Stimulated activated naive CD4-positive, alpha-beta T cell treated with Interleukin-2 at 50 U/mL for 16 hours (primary cell): Measurements from ENCODE around the gene MYOF.
"Not testable (repeated sequence)": the region's sequence is repeated elsewhere in the genome, so short reads cannot be mapped to it uniquely, and the experiment has no call there.

Experiments used
- DNase-seq: peaks from one replicate; lab custom pipeline; 2025; lab: John Stamatoyannopoulos, UW

MYOF gene

DNA sequence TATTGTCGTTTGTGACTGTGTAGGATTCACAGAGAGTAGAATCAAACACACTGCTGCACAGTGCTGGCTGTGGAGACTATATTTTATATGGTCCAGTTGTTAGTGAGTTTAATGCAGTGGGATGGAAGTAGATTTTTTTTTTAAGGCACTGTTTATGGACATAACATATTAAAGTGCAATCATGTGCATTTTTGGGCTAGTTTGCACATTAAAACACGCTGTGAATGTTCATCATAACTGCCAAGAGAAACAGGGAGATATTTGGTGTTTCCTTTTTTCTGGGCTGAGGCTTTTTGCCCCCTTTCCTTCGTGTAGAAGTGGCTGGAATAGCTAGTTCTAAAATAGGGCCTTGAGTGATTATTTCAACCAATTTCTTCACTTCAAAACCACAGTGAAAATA, 139.2 kb downstream of the MYOF start:
- DNase-seq: no peak

- DNase-seq: no peak
Observed at GRCh38 chr10:93342366-93342765, 139.8 kb downstream of the MYOF start.

- DNase-seq: no peak
Observed at GRCh38 chr10:93337309-93337721, 144.8 kb downstream of the MYOF start.

DNA sequence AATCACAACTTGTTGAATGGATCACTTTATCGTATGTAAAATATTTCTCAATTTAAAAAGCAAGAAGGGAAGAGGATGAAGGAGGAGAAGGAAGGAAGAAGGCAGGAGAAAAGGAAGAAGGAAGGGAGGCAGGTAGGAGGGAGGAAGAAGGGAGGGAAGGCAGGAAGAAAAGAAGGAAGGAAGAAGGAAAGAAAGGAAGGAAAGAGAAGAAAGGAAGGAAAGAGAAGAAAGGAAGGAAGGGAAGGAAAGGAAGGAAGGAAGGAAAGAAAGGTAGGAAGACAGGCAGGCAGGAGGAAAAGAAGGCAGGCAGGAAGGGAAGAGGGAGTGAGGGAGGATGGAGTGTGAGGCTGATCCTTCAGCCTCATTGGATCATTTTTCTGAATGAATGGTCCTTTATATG, 145.5 kb downstream of the MYOF start:
- DNase-seq: no peak

DNA sequence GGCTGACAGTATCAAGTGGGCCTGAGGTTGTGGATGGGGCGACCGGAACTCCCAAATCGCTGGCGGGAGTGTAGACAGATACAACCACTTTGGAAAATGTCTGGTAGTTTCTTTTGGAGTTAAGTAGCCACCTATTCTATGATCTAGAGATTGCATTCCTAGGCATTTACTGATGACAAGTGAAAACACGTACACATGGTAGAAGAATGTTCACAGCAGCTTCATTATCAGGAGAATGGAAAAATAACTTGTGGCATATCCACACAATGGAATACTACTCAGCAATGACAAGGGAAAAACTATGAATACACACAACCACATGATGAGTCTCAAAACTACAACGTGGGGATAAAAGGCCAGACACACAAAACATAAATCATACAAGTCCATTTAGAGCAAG, 146.0 kb downstream of the MYOF start:
- no peak for DNase-seq

DNA sequence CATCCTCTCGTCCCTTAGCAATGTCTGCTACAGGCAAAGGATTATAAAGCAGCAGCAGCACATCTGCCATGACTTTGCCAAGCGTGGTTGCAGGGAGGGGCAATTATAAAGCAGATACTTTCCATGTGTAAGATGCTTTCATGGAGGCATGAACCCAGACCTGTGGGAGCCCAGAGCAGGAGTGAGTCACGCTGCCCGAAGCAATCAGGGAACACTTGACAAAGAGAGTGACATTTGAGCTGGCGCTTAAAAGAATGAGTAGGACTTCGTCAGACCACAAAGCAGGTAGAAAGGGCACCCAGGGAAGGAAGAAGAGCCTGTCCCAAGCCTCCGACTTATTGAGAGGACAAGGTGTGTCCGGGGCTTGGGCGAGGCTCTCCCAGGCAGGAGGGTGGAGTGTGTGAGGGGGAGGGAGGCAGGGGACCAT, 147.2 kb downstream of the MYOF start:
- no peak for DNase-seq

- no peak for DNase-seq
Observed at GRCh38 chr10:93334181-93334580, 148.0 kb downstream of the MYOF start.

DNA sequence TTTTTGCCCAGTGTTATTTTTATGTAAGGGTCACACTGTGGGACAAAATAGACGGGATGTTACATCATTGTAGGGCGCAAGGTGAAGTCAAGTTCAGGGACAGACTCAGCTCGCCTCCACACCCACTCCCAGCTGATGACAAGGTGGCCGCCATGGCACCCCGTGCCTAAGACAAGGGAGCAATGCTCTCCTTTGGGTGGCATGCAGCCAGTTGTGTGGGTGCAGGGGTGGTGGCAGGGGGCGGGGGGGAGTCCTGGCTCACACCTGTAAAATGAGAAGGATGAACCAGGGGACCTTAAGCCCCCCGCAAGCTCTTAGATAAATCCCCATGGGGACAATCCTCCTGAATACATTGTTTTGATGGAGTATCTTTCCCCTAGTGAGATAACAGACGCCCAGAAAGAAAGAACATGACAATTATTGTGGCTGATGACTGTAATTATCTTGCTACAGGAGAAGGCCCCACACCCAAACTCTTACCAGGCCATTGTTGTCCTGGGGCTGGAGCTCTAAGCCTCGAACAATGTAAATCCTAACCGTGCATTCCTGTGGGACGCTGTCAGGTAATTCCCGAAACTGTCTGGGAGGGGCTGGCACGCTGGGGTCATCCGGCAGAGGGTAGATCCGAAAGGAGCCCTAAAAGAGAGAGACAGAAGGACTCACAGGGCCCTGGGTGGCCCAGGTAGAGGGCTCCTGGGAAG, 148.7 kb downstream of the MYOF start:
- DNase-seq: no peak

DNA sequence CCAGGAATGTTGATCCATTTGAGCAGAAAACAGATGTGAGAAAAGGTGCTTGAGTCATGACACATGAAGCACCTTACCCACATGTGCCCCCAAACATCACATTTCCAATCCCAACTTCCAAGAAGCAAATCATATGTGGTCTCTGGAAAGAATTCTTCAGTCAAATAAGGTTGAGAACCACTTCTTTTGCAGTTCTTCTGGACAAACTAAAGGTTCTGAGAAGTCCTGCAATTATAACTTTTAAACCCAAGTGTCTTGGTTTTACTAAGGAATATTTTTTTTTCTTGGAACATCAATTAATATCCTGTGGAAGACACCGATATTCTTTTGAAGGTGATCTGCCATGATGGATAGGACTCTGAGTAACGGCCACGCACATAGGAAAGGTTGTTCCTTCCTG, 151.3 kb downstream of the MYOF start:
- DNase-seq: no peak

- DNase-seq: no peak
Observed at GRCh38 chr10:93319896-93320295, 162.2 kb downstream of the MYOF start.

- no peak for DNase-seq
Observed at GRCh38 chr10:93319096-93319495, 163.0 kb downstream of the MYOF start.

GRCh38 chr10:93315246-93315645, 166.9 kb downstream of the MYOF start:
- no peak for DNase-seq

- DNase-seq: not testable (repeated sequence)
Observed at GRCh38 chr10:93314656-93315055, 167.5 kb downstream of the MYOF start.

DNA sequence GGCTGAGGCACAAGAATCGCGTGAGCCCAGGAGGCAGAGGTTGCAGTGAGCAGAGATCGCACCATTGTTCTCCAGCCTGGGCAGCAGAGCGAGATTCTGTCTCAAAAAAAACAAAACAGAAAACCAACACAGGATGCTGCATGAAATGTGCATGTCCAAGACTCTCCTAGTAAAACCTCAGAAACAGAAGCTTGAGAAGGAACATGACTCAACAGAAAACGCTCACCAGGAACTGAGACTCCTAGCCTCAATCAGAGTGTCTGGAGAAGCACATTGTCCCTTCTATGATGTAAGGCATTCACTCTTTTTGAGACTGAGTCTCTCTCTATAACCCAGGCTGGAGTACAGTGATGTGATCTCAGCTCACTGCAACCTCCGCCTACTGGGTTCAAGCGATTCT, 168.3 kb downstream of the MYOF start:
- no peak for DNase-seq

DNA sequence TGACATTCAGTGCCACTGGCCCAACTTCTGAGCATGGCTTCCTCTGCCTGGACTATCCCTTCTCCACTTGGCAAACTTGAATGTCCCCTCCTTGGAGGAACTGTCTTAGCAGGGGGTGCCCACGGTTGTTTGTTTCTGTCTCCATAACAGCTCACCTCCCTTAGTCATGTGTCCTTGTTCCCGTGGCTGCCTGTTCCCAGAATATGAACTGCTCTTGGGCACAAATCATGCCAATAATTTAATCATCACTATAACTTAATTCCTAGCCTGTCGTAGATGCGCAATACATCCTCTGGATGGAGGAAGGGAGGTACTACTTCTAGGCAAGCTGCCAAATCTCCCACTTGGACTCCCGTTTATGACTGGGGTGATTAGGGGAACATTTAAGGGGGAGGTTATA, 173.1 kb downstream of the MYOF start:
- DNase-seq: no peak

DNA sequence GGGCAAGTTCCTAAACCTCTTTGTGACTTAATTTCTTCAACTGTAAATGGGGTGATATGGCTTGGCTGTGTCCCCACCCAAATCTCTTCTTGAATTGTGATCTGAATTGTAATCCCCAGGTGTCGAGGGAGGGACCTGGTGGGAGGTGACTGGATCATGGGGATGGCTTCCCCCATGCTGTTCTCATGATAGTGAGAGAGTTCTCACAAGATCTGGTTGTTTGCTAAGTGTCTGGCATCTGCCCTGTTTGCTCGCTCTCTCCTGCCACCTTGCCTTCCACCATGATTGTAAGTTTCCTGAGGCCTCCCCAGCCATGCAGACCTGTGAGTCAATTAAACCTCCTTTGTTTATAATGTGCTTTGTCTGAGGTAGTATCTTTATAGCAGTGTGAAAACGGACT, 177.0 kb downstream of the MYOF start:
- no peak for DNase-seq

DNA sequence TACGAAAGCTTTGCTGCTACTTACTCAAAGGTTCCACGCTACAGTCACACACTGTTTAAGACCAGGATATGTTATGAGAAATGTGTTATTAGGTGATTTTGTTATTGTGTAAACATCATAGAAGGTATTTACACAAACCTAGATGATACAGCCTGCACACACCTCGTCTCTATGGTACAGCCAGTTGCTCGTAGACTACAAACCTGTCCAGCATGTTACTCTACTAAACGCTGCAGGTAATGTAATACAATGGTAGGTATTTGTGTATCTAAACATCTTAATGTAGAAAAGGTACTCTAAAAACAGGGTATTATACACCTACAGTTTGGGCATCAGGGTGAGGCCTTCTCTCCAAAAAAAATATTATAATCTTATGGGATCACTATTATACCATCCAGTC, 181.2 kb downstream of the MYOF start:
- DNase-seq: no peak

- DNase-seq: no peak
Observed at GRCh38 chr10:93300288-93300917, 181.7 kb downstream of the MYOF start.

DNA sequence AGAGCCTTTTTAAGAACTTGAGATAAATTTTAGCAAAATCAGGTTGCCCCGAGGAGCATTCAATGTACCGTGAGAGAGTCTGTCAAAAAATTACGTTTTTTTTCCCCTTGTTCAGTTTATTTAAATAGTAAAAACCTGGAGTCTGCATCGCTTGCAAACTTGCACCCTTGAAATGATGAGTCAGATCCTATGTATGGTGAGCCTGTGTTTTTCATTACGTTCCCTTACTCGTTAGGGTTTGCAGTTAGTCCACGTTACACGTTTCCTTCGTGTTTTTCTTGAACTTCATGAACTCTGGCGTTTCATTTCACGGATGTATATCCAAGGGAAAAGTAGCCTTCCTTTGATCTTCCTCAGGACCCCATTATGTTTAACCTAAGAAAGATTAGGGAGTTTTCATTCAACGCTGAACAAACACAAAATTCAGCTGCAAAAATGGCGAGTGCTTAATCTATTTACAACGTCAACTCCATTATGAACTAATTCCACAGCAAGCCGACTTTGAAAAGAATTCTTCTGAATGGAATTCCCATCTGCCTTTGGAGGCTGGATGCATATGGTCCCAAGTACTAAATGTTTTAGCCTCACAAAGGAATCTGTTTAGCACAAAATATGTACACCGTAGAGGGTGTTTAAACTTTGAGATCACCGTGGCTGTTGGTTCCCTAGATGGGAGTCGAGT, 182.4 kb downstream of the MYOF start:
- no peak for DNase-seq

GRCh38 chr10:93299195-93299594, 182.9 kb downstream of the MYOF start:
- no peak for DNase-seq

GRCh38 chr10:93296151-93296550, 186.0 kb downstream of the MYOF start:
- DNase-seq: no peak

- no peak for DNase-seq
Observed at GRCh38 chr10:93293999-93294398, 188.1 kb downstream of the MYOF start.

GRCh38 chr10:93290661-93291354, 191.3 kb downstream of the MYOF start:
- DNase-seq: no peak
